Left hindlimb (tissue), 1 donor: ENCODE measurements around the gene DUSP22.

Experiments used
- DNase-seq: peaks from one replicate; pipeline ENCODE4 v3.0.0-alpha.2; 2018

Gene DUSP22

GRCh38 chr6:381742-382461 is 89.6 kb downstream of the DUSP22 start:
- DNase-seq = no peak

- DNase-seq = no peak
Measured at GRCh38 chr6:382883-383810, 90.9 kb downstream of the DUSP22 start.

- DNase-seq = no peak
Measured at GRCh38 chr6:383856-384255, 91.6 kb downstream of the DUSP22 start.

- DNase-seq = no peak
Measured at GRCh38 chr6:384898-385297, 92.6 kb downstream of the DUSP22 start.

- no peak for DNase-seq
Measured at GRCh38 chr6:385614-386013, 93.3 kb downstream of the DUSP22 start.

- no peak for DNase-seq
Measured at GRCh38 chr6:386688-387266, 94.5 kb downstream of the DUSP22 start.

- no peak for DNase-seq
Measured at GRCh38 chr6:387293-387741, 95.0 kb downstream of the DUSP22 start.

GRCh38 chr6:388202-388903 is 96.1 kb downstream of the DUSP22 start:
- DNase-seq = no peak

GRCh38 chr6:389143-389542 is 96.9 kb downstream of the DUSP22 start:
- no peak for DNase-seq

GRCh38 chr6:389622-390021 is 97.3 kb downstream of the DUSP22 start:
- DNase-seq = no peak

- no peak for DNase-seq
Measured at GRCh38 chr6:390914-391558, 98.7 kb downstream of the DUSP22 start.

GRCh38 chr6:391559-392440 is 99.5 kb downstream of the DUSP22 start, which contains the start of gene IRF4:
Gene IRF4, plus strand, starts transcription at chr6:391752. Its CDS starts 1,401 bp downstream, at chr6:393153.
- DNase-seq = no peak

- no peak for DNase-seq
Measured at GRCh38 chr6:392441-393390, 100.4 kb downstream of the DUSP22 start.

GRCh38 chr6:393391-394221 is 101.3 kb downstream of the DUSP22 start:
- DNase-seq = no peak

GRCh38 chr6:394641-395289 is 102.5 kb downstream of the DUSP22 start:
- DNase-seq = no peak

GRCh38 chr6:395432-396125 is 103.3 kb downstream of the DUSP22 start:
- DNase-seq = no peak

GRCh38 chr6:396126-396520 is 103.8 kb downstream of the DUSP22 start:
- DNase-seq = no peak

GRCh38 chr6:397056-397455 is 104.8 kb downstream of the DUSP22 start:
- DNase-seq = no peak
